Keratinocyte (primary cell): ENCODE data around the gene PHKA1. TPM values are rescaled to one million over a fixed set of nuclear protein-coding genes. Genes with fewer than 3 reads are reported as not detected.
A peak's percentile ranks its signal among the peaks of the same experiment; 100 is the strongest.

ENCODE experiments used
- DNase-seq: peaks from one replicate; pipeline ENCODE4 v3.0.0-alpha.2; 2011; ENCODE audit warnings: low read depth, missing footprints, low spot score
- FAIRE-seq: peaks from 2 replicates; lab custom pipeline; 2011; peaks lifted over from hg19 to GRCh38; lab: Jason Lieb, UNC
- H2AFZ ChIP-seq: 2 replicates; pipeline ENCODE4 v1.6.0; 2012; ENCODE audit warnings: low read length, control low read depth, inconsistent platforms; ENCODE audit not compliant: control insufficient read depth
- H3K27ac ChIP-seq: 2 replicates; pipeline ENCODE4 v1.5.1; 2011; ENCODE audit warnings: low read length; ENCODE audit not compliant: control insufficient read depth, insufficient read depth
- H3K27me3 ChIP-seq: 3 replicates; pipeline ENCODE4 v1.6.0; 2011; ENCODE audit warnings: low read length; ENCODE audit not compliant: control insufficient read depth, insufficient read depth; ENCODE audit errors: extremely low read depth
- H3K36me3 ChIP-seq, 2 experiments: 2 replicates in 1 of 2; 3 replicates in 1 of 2; pipeline ENCODE4 v1.5.1; 2011; ENCODE audit warnings: low read length in 2 of 2, mild to moderate bottlenecking in 1 of 2; ENCODE audit not compliant: control insufficient read depth in 2 of 2, insufficient read depth in 2 of 2; ENCODE audit errors: extremely low read depth in 1 of 2
- H3K4me1 ChIP-seq: 3 replicates; pipeline ENCODE4 v1.5.1; 2011; ENCODE audit warnings: low read length; ENCODE audit not compliant: control insufficient read depth, insufficient read depth; ENCODE audit errors: extremely low read depth
- H3K4me2 ChIP-seq: 3 replicates; pipeline ENCODE4 v1.6.0; 2011; ENCODE audit warnings: low read depth, low read length; ENCODE audit not compliant: control insufficient read depth, insufficient read depth; ENCODE audit errors: extremely low read depth
- H3K4me3 ChIP-seq, 3 experiments: fragments of 200-600 bp in 1 of 3; sonication (generic) in 1 of 3; 2 replicates in 2 of 3; 3 replicates in 1 of 3; pipeline ENCODE4 v1.5.1; 2011 to 2016; ENCODE audit warnings: low read length in 3 of 3, mild to moderate bottlenecking in 3 of 3, control low read depth in 2 of 3, inconsistent platforms in 1 of 3, low read depth in 1 of 3, mixed read lengths in 1 of 3, mixed run types in 1 of 3, moderate library complexity in 1 of 3; ENCODE audit not compliant: control insufficient read depth in 2 of 3, insufficient read depth in 2 of 3; ENCODE audit errors: extremely low read depth in 1 of 3
- H3K79me2 ChIP-seq: 2 replicates; pipeline ENCODE4 v1.6.0; 2012; ENCODE audit warnings: low read length; ENCODE audit not compliant: control insufficient read depth, insufficient read depth
- H3K9ac ChIP-seq: 3 replicates; pipeline ENCODE4 v1.6.0; 2011; ENCODE audit warnings: low read length; ENCODE audit not compliant: control insufficient read depth, insufficient read depth; ENCODE audit errors: extremely low read depth
- H3K9me1 ChIP-seq: 3 replicates; pipeline ENCODE4 v1.6.0; 2011; ENCODE audit warnings: low read length; ENCODE audit not compliant: control insufficient read depth, insufficient read depth; ENCODE audit errors: extremely low read depth
- H3K9me3 ChIP-seq: 2 replicates; pipeline ENCODE4 v1.5.1; 2012; ENCODE audit warnings: low read depth, low read length; ENCODE audit not compliant: control insufficient read depth
- H4K20me1 ChIP-seq: 3 replicates; pipeline ENCODE4 v1.6.0; 2011; ENCODE audit warnings: low read length; ENCODE audit not compliant: control insufficient read depth, insufficient read depth; ENCODE audit errors: extremely low read depth
- EZH2 ChIP-seq: IDR thresholded peaks from one replicate; pipeline ENCODE4 v1.6.1; 2012; ENCODE audit warnings: inconsistent platforms, mild to moderate bottlenecking, low read length, moderate library complexity
- dilution Hi-C: fragments of 300-500 bp; cut with MboI; formaldehyde crosslinking; loops from one replicate; pipeline ENCODE4 v1.7.0; 2020; ENCODE audit warnings: low sequenced_read_pairs; ENCODE audit not compliant: extremely low pct_ligation_motif_present
- polyA plus RNA-seq, 5 experiments: library from polyadenylated mRNA; depleted of rRNA in 3 of 5; stranded (reverse) in 3 of 5; stranded (forward) in 1 of 5; unstranded in 1 of 5; fragments of >200 nt; gene quantifications; 1 replicate in 1 of 5; 2 replicates in 3 of 5; 3 replicates in 1 of 5; pipeline versions ENCODE4 v1.2.1 to v1.2.3, GENCODE V29; 2011 to 2012; ENCODE audit warnings: missing spikeins in 2 of 5, low read depth in 1 of 5, low replicate concordance in 1 of 5
- TF ChIP-seq, protein P1 (sequence below), 3 experiments: IDR thresholded peaks in 1 of 3; conservative IDR thresholded peaks in 1 of 3; optimal IDR thresholded peaks in 1 of 3; 2 replicates in 2 of 3; 3 replicates in 1 of 3; pipeline versions ENCODE3 to v1.5.1; 2011; ENCODE audit warnings: low read length in 3 of 3, mild to moderate bottlenecking in 3 of 3, moderate library complexity in 2 of 3, control low read depth in 1 of 3, inconsistent platforms in 1 of 3; ENCODE audit not compliant: insufficient read depth in 2 of 3; ENCODE audit errors: extremely low read depth in 1 of 3

Gene PHKA1
- polyA plus RNA-seq, 1 donor (not counting 4 experiments of a cell fraction or from before 2014, with no cell fraction given), result 7.1 TPM

DNA sequence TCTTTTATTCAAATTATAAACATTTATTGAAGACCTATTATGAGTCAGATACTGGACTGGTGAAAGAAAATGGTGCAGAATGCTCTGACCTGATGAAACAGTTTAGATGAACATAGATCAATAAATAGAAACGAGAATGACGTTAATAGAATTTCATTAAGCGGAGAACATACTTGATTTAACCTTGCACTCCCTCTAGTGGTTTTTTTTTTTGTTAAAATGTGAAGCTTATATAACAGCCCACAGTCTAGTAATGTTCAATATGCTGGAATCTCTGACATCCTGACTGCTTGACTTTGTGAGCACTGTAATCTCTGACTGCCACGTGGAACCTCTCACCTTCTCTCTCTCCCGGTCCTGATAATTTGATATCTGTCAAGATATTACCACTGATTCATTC is 173.8 kb downstream of the PHKA1 start:
- Histone ChIP-seq H2AFZ (no peak overlapping the region), H3K4me3 (no peak overlapping the region), H3K79me2 (no peaks in the 10 kb centered on the region), H3K9ac (no peak overlapping the region), H3K27me3 (no peaks in the 10 kb centered on the region), H3K4me2 (no peak overlapping the region), H3K27ac (no peak overlapping the region), H4K20me1 (no peaks in the 10 kb centered on the region), H3K9me1 (no peaks in the 10 kb centered on the region), H3K4me1 (no peaks in the 10 kb centered on the region), H3K36me3 (no peaks in the 10 kb centered on the region), H3K9me3 (no peaks in the 10 kb centered on the region)
- no peak for DNase-seq
- peak; percentile 26 for FAIRE-seq
- TF ChIP-seq EZH2, result no peak
- TF ChIP-seq, protein P1, sequence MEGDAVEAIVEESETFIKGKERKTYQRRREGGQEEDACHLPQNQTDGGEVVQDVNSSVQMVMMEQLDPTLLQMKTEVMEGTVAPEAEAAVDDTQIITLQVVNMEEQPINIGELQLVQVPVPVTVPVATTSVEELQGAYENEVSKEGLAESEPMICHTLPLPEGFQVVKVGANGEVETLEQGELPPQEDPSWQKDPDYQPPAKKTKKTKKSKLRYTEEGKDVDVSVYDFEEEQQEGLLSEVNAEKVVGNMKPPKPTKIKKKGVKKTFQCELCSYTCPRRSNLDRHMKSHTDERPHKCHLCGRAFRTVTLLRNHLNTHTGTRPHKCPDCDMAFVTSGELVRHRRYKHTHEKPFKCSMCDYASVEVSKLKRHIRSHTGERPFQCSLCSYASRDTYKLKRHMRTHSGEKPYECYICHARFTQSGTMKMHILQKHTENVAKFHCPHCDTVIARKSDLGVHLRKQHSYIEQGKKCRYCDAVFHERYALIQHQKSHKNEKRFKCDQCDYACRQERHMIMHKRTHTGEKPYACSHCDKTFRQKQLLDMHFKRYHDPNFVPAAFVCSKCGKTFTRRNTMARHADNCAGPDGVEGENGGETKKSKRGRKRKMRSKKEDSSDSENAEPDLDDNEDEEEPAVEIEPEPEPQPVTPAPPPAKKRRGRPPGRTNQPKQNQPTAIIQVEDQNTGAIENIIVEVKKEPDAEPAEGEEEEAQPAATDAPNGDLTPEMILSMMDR (optimal IDR thresholded peaks at IDR 0.05 in 1 of 3, IDR thresholded peaks at IDR 0.05 in 1 of 3, conservative IDR thresholded peaks at IDR 0.05 in 1 of 3; ENCODE audit: extremely low read depth in 1 of 3, insufficient read depth in 2 of 3, low read length in 3 of 3), result peak in 2 of 3 experiments; percentile 9 to 23
- dilution Hi-C loops, result no loop called here

DNA sequence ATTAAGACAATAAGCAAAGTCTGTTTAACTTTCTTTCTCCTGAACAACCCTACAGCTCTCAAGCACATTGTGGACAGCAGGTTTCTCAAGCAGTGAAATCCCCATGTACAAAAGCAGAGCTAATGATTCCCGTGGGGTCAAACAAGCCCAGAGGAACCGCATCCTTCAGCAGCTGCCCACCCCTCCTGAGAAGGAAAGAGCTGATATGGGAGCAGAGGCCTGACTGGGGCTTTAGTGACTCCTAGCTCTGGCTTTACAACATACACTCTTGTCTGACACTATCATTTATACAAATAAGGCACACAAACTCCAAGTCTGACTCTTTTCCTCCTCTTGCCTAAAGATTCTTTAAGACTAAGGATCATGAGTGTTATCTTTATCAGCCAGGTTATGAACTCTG is 174.3 kb downstream of the PHKA1 start:
- H3K27ac ChIP-seq, result no peak overlapping the region
- no peak overlapping the region for H2AFZ ChIP-seq
- H3K36me3 ChIP-seq, result no peaks in the 10 kb centered on the region
- TF ChIP-seq, protein P1 (optimal IDR thresholded peaks at IDR 0.05 in 1 of 3, IDR thresholded peaks at IDR 0.05 in 1 of 3, conservative IDR thresholded peaks at IDR 0.05 in 1 of 3; ENCODE audit: extremely low read depth in 1 of 3, insufficient read depth in 2 of 3, low read length in 3 of 3), result no peak
- no peak for TF ChIP-seq EZH2
- H3K4me1 ChIP-seq, result no peaks in the 10 kb centered on the region
- dilution Hi-C loops, result no loop called here
- no peak overlapping the region for H3K4me2 ChIP-seq
- no peak for DNase-seq
- H3K27me3 ChIP-seq, result no peaks in the 10 kb centered on the region
- H3K9me1 ChIP-seq, result no peaks in the 10 kb centered on the region
- FAIRE-seq, result no peak
- H3K79me2 ChIP-seq, result no peaks in the 10 kb centered on the region
- H3K9me3 ChIP-seq, result no peaks in the 10 kb centered on the region
- no peak overlapping the region for H3K4me3 ChIP-seq
- H3K9ac ChIP-seq, result no peak overlapping the region
- H4K20me1 ChIP-seq, result no peaks in the 10 kb centered on the region
